NCI-H1436 (cell line): ENCODE data around the gene BCL3.
A peak's percentile ranks its signal among the peaks of the same experiment; 100 is the strongest.

Experiments used
- DNase-seq: peaks from one replicate; lab custom pipeline; 2025; lab: John Stamatoyannopoulos, UW

BCL3 gene

GRCh38 chr19:44788971-44789370, 40.5 kb downstream of the BCL3 start:
- no peak for DNase-seq

GRCh38 chr19:44789943-44790483, 41.5 kb downstream of the BCL3 start:
- DNase-seq, result no peak

GRCh38 chr19:44792281-44792680, 43.8 kb downstream of the BCL3 start:
- no peak for DNase-seq

- DNase-seq, result no peak
Observed at GRCh38 chr19:44794610-44795009, 46.1 kb downstream of the BCL3 start.

GRCh38 chr19:44795398-44795987, 47.0 kb downstream of the BCL3 start:
- no peak for DNase-seq

- DNase-seq, result no peak
Observed at GRCh38 chr19:44796701-44797115, 48.2 kb downstream of the BCL3 start.

- no peak for DNase-seq
Observed at GRCh38 chr19:44799627-44800346, 51.3 kb downstream of the BCL3 start.

- peak; percentile 75 for DNase-seq
Observed at GRCh38 chr19:44800461-44800860, 52.0 kb downstream of the BCL3 start.

- DNase-seq, result no peak
Observed at GRCh38 chr19:44803442-44804428, 55.2 kb downstream of the BCL3 start.

GRCh38 chr19:44806291-44806690, 57.8 kb downstream of the BCL3 start:
- no peak for DNase-seq

GRCh38 chr19:44807162-44807561, 58.7 kb downstream of the BCL3 start:
- DNase-seq, result no peak

- no peak for DNase-seq
Observed at GRCh38 chr19:44807652-44808462, 59.3 kb downstream of the BCL3 start.

- no peak for DNase-seq
Observed at GRCh38 chr19:44808463-44809371, 60.2 kb downstream of the BCL3 start, which contains the start of gene BCAM. Gene BCAM (plus strand): TSS chr19:44809103. CDS start chr19:44809125, 22 bp downstream.
